COLO829 (cell line): ENCODE data around the gene COX6B1.
A peak's percentile ranks its signal among the peaks of the same experiment; 100 is the strongest.
"Not testable (repeated sequence)": the region's sequence is repeated elsewhere in the genome, so short reads cannot be mapped to it uniquely, and the experiment has no call there.

Source experiments
- DNase-seq: peaks from one replicate; pipeline ENCODE4 v3.0.0; 2012; ENCODE audit warnings: low spot score

The COX6B1 gene

GRCh38 chr19:35665604-35666003, 17.5 kb downstream of the COX6B1 start:
- DNase-seq, result no peak

- no peak for DNase-seq
These were observed 18.3 kb downstream of the COX6B1 start, which contains the start of gene UPK1A for GRCh38 chr19:35666251-35666913. Gene UPK1A (plus strand): TSS chr19:35666517. CDS start chr19:35666813, 296 bp downstream.

- DNase-seq, result no peak
These were observed 21.4 kb downstream of the COX6B1 start for GRCh38 chr19:35669566-35669965.

GRCh38 chr19:35669974-35670373, 21.9 kb downstream of the COX6B1 start:
- no peak for DNase-seq

GRCh38 chr19:35670686-35671085, 22.6 kb downstream of the COX6B1 start:
- DNase-seq, result no peak

GRCh38 chr19:35671818-35672217, 23.7 kb downstream of the COX6B1 start:
- DNase-seq, result no peak

- DNase-seq, result peak; percentile 87
These were observed 25.1 kb downstream of the COX6B1 start for GRCh38 chr19:35673121-35673804.

- no peak for DNase-seq
These were observed 27.5 kb downstream of the COX6B1 start for GRCh38 chr19:35675589-35676140.

- DNase-seq, result no peak
These were observed 41.7 kb downstream of the COX6B1 start for GRCh38 chr19:35689836-35690235.

GRCh38 chr19:35691106-35691505, 43.0 kb downstream of the COX6B1 start:
- DNase-seq, result not testable (repeated sequence)

- DNase-seq, result no peak
These were observed 43.9 kb downstream of the COX6B1 start for GRCh38 chr19:35692010-35692409.

GRCh38 chr19:35693422-35693821, 45.3 kb downstream of the COX6B1 start:
- no peak for DNase-seq

GRCh38 chr19:35693835-35694599, 45.9 kb downstream of the COX6B1 start:
- DNase-seq, result peak; percentile 77

- no peak for DNase-seq
These were observed 47.8 kb downstream of the COX6B1 start for GRCh38 chr19:35695895-35696422.

GRCh38 chr19:35696835-35697234, 48.7 kb downstream of the COX6B1 start:
- DNase-seq, result no peak

- DNase-seq, result peak; percentile 96
These were observed 54.3 kb downstream of the COX6B1 start for GRCh38 chr19:35702223-35703012.

GRCh38 chr19:35703343-35703742, 55.2 kb downstream of the COX6B1 start:
- DNase-seq, result no peak

- no peak for DNase-seq
These were observed 56.1 kb downstream of the COX6B1 start, which contains the start of gene ZBTB32 for GRCh38 chr19:35704218-35704617. Gene ZBTB32 (plus strand): TSS chr19:35704558. CDS start chr19:35714627, 10,069 bp downstream.
